Ovary (tissue), 9 donors: ENCODE measurements around the gene CEACAM4. TPM values are rescaled to one million over a fixed set of nuclear protein-coding genes. Genes with fewer than 3 reads are reported as not detected.
"Not testable (repeated sequence)": the region's sequence is repeated elsewhere in the genome, so short reads cannot be mapped to it uniquely, and the experiment has no call there.

Experiments
- DNase-seq, 5 donors: peaks; one replicate each; pipeline ENCODE4 v3.0.0-alpha.2; 2019 to 2020
- H3K27ac ChIP-seq, 2 donors: fragments of 200-600 bp; one replicate each; pipeline versions ENCODE4 v1.5.1 to v1.8.0; 2019 to 2022
- H3K27me3 ChIP-seq: fragments of 200-600 bp; one replicate; pipeline ENCODE4 v1.8.0; 2022
- H3K36me3 ChIP-seq: fragments of 200-600 bp; sonication (generic); one replicate; pipeline ENCODE4 v1.5.1; 2019
- H3K4me1 ChIP-seq: one replicate; pipeline ENCODE4 v1.8.1; 2013; ENCODE audit warnings: mild to moderate bottlenecking, moderate library complexity; ENCODE audit not compliant: insufficient read depth
- H3K4me3 ChIP-seq: fragments of 200-600 bp; sonication (generic); one replicate; pipeline ENCODE4 v1.5.1; 2017
- H3K9me3 ChIP-seq, 2 donors: fragments of 200-600 bp in 1 of 2; sonication (generic) in 1 of 2; one replicate each; pipeline versions ENCODE4 v1.5.1 to v1.8.1; 2013 to 2019; ENCODE audit warnings: mild to moderate bottlenecking in 1 of 2, moderate library complexity in 1 of 2
- CTCF ChIP-seq, 3 donors: fragments of 450-650 bp in 2 of 3; fragments of 200-600 bp in 1 of 3; IDR thresholded peaks; one replicate each; pipeline versions ENCODE4 v1.5.1 to v1.8.0; 2016 to 2022; ENCODE audit warnings: antibody characterized with exemption in 3 of 3, mild to moderate bottlenecking in 1 of 3
- EP300 ChIP-seq: sonication (generic); formaldehyde crosslinking; IDR thresholded peaks from one replicate; pipeline ENCODE4 v1.6.1; 2017; ENCODE audit warnings: antibody characterized with exemption
- POLR2A ChIP-seq: fragments of 450-650 bp; IDR thresholded peaks from one replicate; pipeline ENCODE4 v1.6.1; 2017; ENCODE audit warnings: antibody characterized with exemption, mild to moderate bottlenecking, moderate library complexity
- WGBS, 3 donors: extraction: QIAGEN DNeasy Blood & Tissue Kit in 1 of 3; methylation state at CpG; one replicate each; pipeline versions ENCODE4 v1.1.5 to v1.1.7; 2013 to 2017; 5-methylcytosine and 5-hydroxymethylcytosine counted together
- intact Hi-C, 4 donors: fragments of 100-400 bp; cut with DNase I; formaldehyde crosslinking; loops; one replicate each; pipeline versions ENCODE4 v1.11.0 to v1.15.1; 2022 to 2023
- polyA plus RNA-seq, 2 donors: library from polyadenylated mRNA; stranded (reverse); fragments of 200-250 nt in 1 of 2; fragments of 350-450 nt in 1 of 2; fragmentation: Illumina TruSeq in 1 of 2; extraction: RNeasy Lipid Tissue Mini Kit (QIAGEN cat#74804) in 1 of 2; gene quantifications; one replicate each; pipeline ENCODE4 v1.2.3, GENCODE V29; 2013 to 2014
- total RNA-seq, 7 donors: library from RNA; depleted of rRNA in 2 of 7; stranded (reverse); fragments of >200 nt in 2 of 7; fragmentation: NEBNext Ultra II Directional in 3 of 7; extraction: Animal tissue kit (Norgen Biotek cat#: 25700) in 3 of 7; gene quantifications; one replicate each; pipeline versions ENCODE4 v1.1.0 to v1.2.4, GENCODE V29; 2016 to 2023
- donor health status: DM: no; HTN: no; CAD: no; lungs with moderate emphysema.
- donor health status: DM: no; HTN: no; CAD: no.
- donor health status: Bipolar disorder and iron deficiency.
- donor health status: DM: yes; HTN: yes; CAD: no.
- donor health status: DM: no; HTN: no; CAD: no.
- donor health status: DM: yes; HTN: yes; CAD: no.

Gene CEACAM4
- total and polyA plus RNA-seq, 9 donors: 0.18 to 0.74 (median 0.32) TPM; not detected in 4

GRCh38 chr19:41666075-41666474, 39.2 kb upstream of the CEACAM4 start:
- no peak for DNase-seq
- intact Hi-C loops: no loop called here

GRCh38 chr19:41657157-41657556, 30.3 kb upstream of the CEACAM4 start:
- no peaks in the 10 kb centered on the region for H3K4me1 ChIP-seq
- no peak for DNase-seq
- H3K36me3 ChIP-seq: no peaks in the 10 kb centered on the region
- intact Hi-C loops: no loop called here
- H3K4me3 ChIP-seq: no peak overlapping the region
- H3K27ac ChIP-seq: no peak overlapping the region
- no peak for TF ChIP-seq EP300
- no peak for TF ChIP-seq POLR2A
- no peak for TF ChIP-seq CTCF (IDR thresholded peaks at IDR 0.05)
- no peaks in the 10 kb centered on the region for H3K9me3 ChIP-seq
- 24 to 43% (median 35%) methylated on average over 2 of the region's 2 CpGs for WGBS, 3 donors
- H3K27me3 ChIP-seq: no peaks in the 10 kb centered on the region

More at GRCh38 chr19:41666075-41666474, 39.2 kb upstream of the CEACAM4 start:
- Histone ChIP-seq H3K4me1 (no peaks in the 10 kb centered on the region), H3K27me3 (no peaks in the 10 kb centered on the region), H3K27ac (no peak overlapping the region), H3K9me3 (no peaks in the 10 kb centered on the region), H3K4me3 (no peak overlapping the region), H3K36me3 (no peaks in the 10 kb centered on the region)
- 59 to 62% (median 59%) methylated on average over 2 of the region's 2 CpGs for whole genome bisulfite sequencing, 3 donors
- no peak for TF ChIP-seq EP300
- no peak for TF ChIP-seq POLR2A
- no peak for TF ChIP-seq CTCF (IDR thresholded peaks at IDR 0.05)

GRCh38 chr19:41656756-41657155, 29.9 kb upstream of the CEACAM4 start:
- H3K27ac ChIP-seq, H3K4me1 ChIP-seq, intact Hi-C loops, H3K27me3 ChIP-seq, DNase-seq, H3K36me3 ChIP-seq, H3K9me3 ChIP-seq, H3K4me3 ChIP-seq: not testable (repeated sequence)
- 39 to 56% (median 54%) methylated on average over 2 of the region's 2 CpGs for WGBS, 3 donors

- H3K27me3 ChIP-seq: no peaks in the 10 kb centered on the region
- H3K4me1 ChIP-seq: no peaks in the 10 kb centered on the region
- H3K9me3 ChIP-seq: no peaks in the 10 kb centered on the region
- no peak overlapping the region for H3K27ac ChIP-seq
- TF ChIP-seq POLR2A (no peak), CTCF (IDR thresholded peaks at IDR 0.05) (no peak), EP300 (no peak)
- no peak overlapping the region for H3K4me3 ChIP-seq
- H3K36me3 ChIP-seq: no peaks in the 10 kb centered on the region
- 59 to 68% (median 63%) methylated on average over 5 of the region's 5 CpGs for WGBS, 3 donors
- no peak for DNase-seq
- intact Hi-C loops: no loop called here
Measured at GRCh38 chr19:41652250-41652649, 25.4 kb upstream of the CEACAM4 start.

GRCh38 chr19:41649827-41650226, 23.0 kb upstream of the CEACAM4 start:
- no peaks in the 10 kb centered on the region for H3K9me3 ChIP-seq
- intact Hi-C loops: no loop called here
- no peaks in the 10 kb centered on the region for H3K36me3 ChIP-seq
- TF ChIP-seq EP300 (no peak), CTCF (IDR thresholded peaks at IDR 0.05) (no peak), POLR2A (no peak)
- no peak overlapping the region for H3K27ac ChIP-seq
- no peak for DNase-seq
- WGBS, 3 donors: 56 to 71% (median 68%) methylated on average over 3 of the region's 3 CpGs
- no peaks in the 10 kb centered on the region for H3K27me3 ChIP-seq
- H3K4me1 ChIP-seq: no peaks in the 10 kb centered on the region
- no peak overlapping the region for H3K4me3 ChIP-seq
